A549 (cell line): Measurements from ENCODE around the gene GKN1. TPM values are rescaled to one million over a fixed set of nuclear protein-coding genes. Genes with fewer than 3 reads are reported as not detected.

ENCODE experiments used
- ATAC-seq, 2 experiments: fragments of 200-7000 bp in 1 of 2; fragments of >200 bp in 1 of 2; cut with Nextera tagmentation in 1 of 2; cut with Tn5 transposase in 1 of 2; 3 replicates each; pipeline versions ENCODE4 v1.8.0 to v1.9.1; 2018 to 2020; ENCODE audit warnings: mild to moderate bottlenecking in 1 of 2, moderate library complexity in 1 of 2
- CTCF ChIA-PET: fragments of 300-600 bp; sonication (Branson Sonifier 250); formaldehyde crosslinking; extraction: SDS; loops from one replicate; lab custom pipeline; 2021; ENCODE audit warnings: antibody characterized with exemption, inconsistent platforms; lab: Yijun Ruan, JAX
- POLR2A ChIA-PET: fragments of 350-600 bp; formaldehyde crosslinking; extraction: SDS; loops from one replicate; lab custom pipeline; 2021; ENCODE audit warnings: antibody characterized with exemption, inconsistent platforms; lab: Yijun Ruan, JAX
- DNase-seq, 2 experiments: peaks; one replicate each; pipeline versions ENCODE4 v3.0.0 to v3.0.0-alpha.2; 2011 to 2016; ENCODE audit warnings: low read depth in 1 of 2, low spot score in 1 of 2
- FAIRE-seq: peaks from 2 replicates; lab custom pipeline; 2011; peaks lifted over from hg19 to GRCh38; lab: Jason Lieb, UNC
- H3K27ac ChIP-seq, 2 experiments: fragments of >200 bp; sonication (Bioruptor Twin); formaldehyde crosslinking; 3 replicates each; pipeline ENCODE4 v1.5.1; 2016 to 2017
- H3K4me1 ChIP-seq: fragments of >200 bp; sonication (Bioruptor Twin); formaldehyde crosslinking; 3 replicates; pipeline ENCODE4 v1.6.1; 2016
- H3K4me2 ChIP-seq: fragments of >200 bp; sonication (Bioruptor Twin); formaldehyde crosslinking; 3 replicates; pipeline ENCODE4 v1.6.1; 2016
- H3K4me3 ChIP-seq: fragments of >200 bp; sonication (Bioruptor Twin); formaldehyde crosslinking; 3 replicates; pipeline ENCODE4 v1.5.1; 2016
- H3K9me3 ChIP-seq: fragments of >200 bp; sonication (Bioruptor Twin); formaldehyde crosslinking; 3 replicates; pipeline ENCODE4 v1.6.1; 2016
- ATOH8 ChIP-seq: fragments of 250-450 bp; sonication (Bioruptor Pico); IDR thresholded peaks from 2 replicates; pipeline ENCODE4 v1.5.0; 2020; ENCODE audit warnings: low read depth, mild to moderate bottlenecking, moderate library complexity
- BHLHE40 ChIP-seq: IDR thresholded peaks from 2 replicates; pipeline ENCODE4 v1.6.1; 2012; ENCODE audit warnings: low read depth, low read length, inconsistent platforms
- CBX2 ChIP-seq: fragments of 200-600 bp; sonication (generic); IDR thresholded peaks from 2 replicates; pipeline ENCODE4 v1.6.1; 2016; ENCODE audit warnings: low read depth, mild to moderate bottlenecking, borderline replicate concordance
- CBX8 ChIP-seq: fragments of 200-600 bp; sonication (generic); IDR thresholded peaks from 2 replicates; pipeline ENCODE4 v1.6.1; 2016
- CEBPB ChIP-seq, 2 experiments: fragments of >200 bp in 1 of 2; sonication (Bioruptor Twin) in 1 of 2; formaldehyde crosslinking in 1 of 2; IDR thresholded peaks; 2 replicates each; pipeline ENCODE4 v1.6.1; 2012 to 2016
- CHD2 ChIP-seq: fragments of 150-350 bp; IDR thresholded peaks from 2 replicates; pipeline ENCODE4 v1.6.1; 2014; ENCODE audit warnings: low read length; ENCODE audit not compliant: partially characterized antibody
- E2F6 ChIP-seq: IDR thresholded peaks from 2 replicates; pipeline ENCODE4 v1.6.1; 2012; ENCODE audit warnings: low read depth, borderline replicate concordance
- EHF ChIP-seq: fragments of 250-450 bp; sonication (Bioruptor Pico); IDR thresholded peaks from 2 replicates; pipeline ENCODE4 v1.5.0; 2020; ENCODE audit warnings: mild to moderate bottlenecking
- GATA3 ChIP-seq: IDR thresholded peaks from 2 replicates; pipeline ENCODE4 v1.6.1; 2012; ENCODE audit warnings: borderline replicate concordance
- HDAC2 ChIP-seq: fragments of 200-600 bp; sonication (generic); IDR thresholded peaks from 2 replicates; pipeline ENCODE4 v1.6.1; 2016
- HES2 ChIP-seq: fragments of >200 bp; sonication (Bioruptor Twin); formaldehyde crosslinking; IDR thresholded peaks from 2 replicates; pipeline ENCODE4 v1.6.1; 2016
- HOXA7 ChIP-seq: fragments of 250-450 bp; sonication (Bioruptor Pico); IDR thresholded peaks from 2 replicates; pipeline ENCODE4 v1.5.0; 2020; ENCODE audit warnings: mild to moderate bottlenecking, moderate library complexity
- JUN ChIP-seq, 2 experiments: fragments of >200 bp; sonication (Bioruptor Twin); formaldehyde crosslinking; IDR thresholded peaks; 2 replicates in 1 of 2; 3 replicates in 1 of 2; pipeline ENCODE4 v1.6.1; 2016 to 2017
- JUNB ChIP-seq: fragments of >200 bp; sonication (Bioruptor Twin); formaldehyde crosslinking; IDR thresholded peaks from 2 replicates; pipeline ENCODE4 v1.6.1; 2016
- KDM5A ChIP-seq: fragments of 200-600 bp; sonication (generic); IDR thresholded peaks from 2 replicates; pipeline ENCODE4 v1.6.1; 2016; ENCODE audit warnings: antibody characterized with exemption, mild to moderate bottlenecking
- MAFK ChIP-seq: fragments of 450-650 bp; IDR thresholded peaks from 2 replicates; pipeline ENCODE4 v1.6.1; 2014; ENCODE audit not compliant: partially characterized antibody
- MAZ ChIP-seq: fragments of 150-350 bp; IDR thresholded peaks from 2 replicates; pipeline ENCODE4 v1.6.1; 2014; ENCODE audit warnings: antibody characterized with exemption, low read depth, low read length, borderline replicate concordance
- MYC ChIP-seq: IDR thresholded peaks from 2 replicates; pipeline ENCODE4 v1.6.1; 2012; ENCODE audit warnings: mild to moderate bottlenecking, inconsistent platforms, low read length, improper control_type of control experiment, borderline replicate concordance
- NR3C1 ChIP-seq: fragments of >200 bp; sonication (Bioruptor Twin); formaldehyde crosslinking; IDR thresholded peaks from 3 replicates; pipeline ENCODE4 v1.6.1; 2017
- PHF8 ChIP-seq: fragments of 200-600 bp; sonication (generic); IDR thresholded peaks from 2 replicates; pipeline ENCODE4 v1.6.1; 2016; ENCODE audit warnings: low read depth, mild to moderate bottlenecking, antibody characterized with exemption, moderate library complexity, borderline replicate concordance
- POLR2A ChIP-seq: IDR thresholded peaks from 2 replicates; pipeline ENCODE4 v1.6.1; 2012; ENCODE audit warnings: mild to moderate bottlenecking, low read length
- POLR2AphosphoS2 ChIP-seq: conservative IDR thresholded peaks from 2 replicates; pipeline ENCODE4 v1.6.1; 2012; ENCODE audit warnings: low read length, improper control_type of control experiment, inconsistent platforms
- RCOR1 ChIP-seq: fragments of 150-350 bp; IDR thresholded peaks from 2 replicates; pipeline ENCODE4 v1.6.1; 2014; ENCODE audit warnings: antibody characterized with exemption, low read length, low read depth
- RFX5 ChIP-seq: fragments of 450-650 bp; IDR thresholded peaks from 2 replicates; pipeline ENCODE4 v1.7.1; 2014; ENCODE audit warnings: antibody characterized with exemption, mild to moderate bottlenecking, moderate library complexity
- RNF2 ChIP-seq: fragments of 200-600 bp; sonication (generic); IDR thresholded peaks from 2 replicates; pipeline ENCODE4 v1.6.1; 2016; ENCODE audit warnings: low read depth, mild to moderate bottlenecking, antibody characterized with exemption, moderate library complexity, borderline replicate concordance
- SREBF2 ChIP-seq: fragments of 450-650 bp; IDR thresholded peaks from 2 replicates; pipeline ENCODE4 v1.6.1; 2014; ENCODE audit warnings: mild to moderate bottlenecking, moderate library complexity
- TP53 ChIP-seq: fragments of 250-450 bp; sonication (Bioruptor Pico); IDR thresholded peaks from 2 replicates; pipeline ENCODE4 v1.5.0; 2021; ENCODE audit warnings: mild to moderate bottlenecking, moderate library complexity
- USF2 ChIP-seq: fragments of 450-650 bp; IDR thresholded peaks from 2 replicates; pipeline ENCODE4 v1.6.1; 2014; ENCODE audit warnings: antibody characterized with exemption
- ZC3H11A ChIP-seq: fragments of 450-650 bp; IDR thresholded peaks from 2 replicates; pipeline ENCODE4 v1.6.1; 2014; ENCODE audit warnings: antibody characterized with exemption, mild to moderate bottlenecking
- ZFP36 ChIP-seq: fragments of 450-650 bp; IDR thresholded peaks from 2 replicates; pipeline ENCODE4 v1.6.1; 2014; ENCODE audit warnings: borderline replicate concordance; ENCODE audit not compliant: partially characterized antibody
- WGBS: methylation state at CpG from one replicate; pipeline ENCODE4 v1.1.6; 2017; ENCODE audit errors: missing lambda C conversion rate; 5-methylcytosine and 5-hydroxymethylcytosine counted together
- polyA plus RNA-seq, 4 experiments: library from polyadenylated mRNA; depleted of rRNA in 3 of 4; stranded (reverse); fragments of >200 nt; fragmentation: RNase III in 1 of 4; extraction: RNeasy Plus Mini Kit Qiagen cat#74134 plus additional on column Dnase treatment in 1 of 4; gene quantifications; 2 replicates in 3 of 4; 3 replicates in 1 of 4; pipeline ENCODE4 v1.2.3, GENCODE V29; 2011 to 2017

Gene GKN1
- polyA plus RNA-seq, 2 of the 4 experiments (the other 2 are of a cell fraction) = 0.35 to 0.45 TPM

GRCh38 chr2:68987021-68987503, 12.6 kb downstream of the GKN1 start:
- 81% methylated on average over 5 of the region's 5 CpGs for WGBS
- Histone ChIP-seq H3K4me3 (no peak overlapping the region), H3K27ac (no peak overlapping the region), H3K9me3 (peaks cover 4% of the 10 kb centered on the region; the same call in 1 of the 3 replicates), H3K4me1 (no peaks in the 10 kb centered on the region), H3K4me2 (no peak overlapping the region)
- POLR2A ChIA-PET = no interaction called here
- ATAC-seq = peak in 1 of 2 experiments; percentile 40; a peak in 3 of 6 replicates
- no peak for TF ChIP-seq POLR2AphosphoS2
- TF ChIP-seq NR3C1 = no peak
- no peak for TF ChIP-seq JUN (IDR thresholded peaks at IDR 0.05)
- TF ChIP-seq KDM5A = no peak
- no peak for TF ChIP-seq CBX8
- no peak for TF ChIP-seq SREBF2
- no peak for TF ChIP-seq BHLHE40
- no peak for TF ChIP-seq ZFP36
- no peak for TF ChIP-seq MAZ
- no peak for TF ChIP-seq MYC
- TF ChIP-seq RFX5 = no peak
- TF ChIP-seq JUNB = no peak
- TF ChIP-seq HOXA7 (CRISPR knock-in tag) = no peak
- no peak for TF ChIP-seq CBX2
- no peak for TF ChIP-seq ZC3H11A
- CTCF ChIA-PET = interaction anchor here (2.7 kb wide), 1 partner anchor 13 kb away, joined by 8 read pairs; the partner anchor contains the start of gene GKN1
- no peak for FAIRE-seq
- no peak for DNase-seq

- ChIA-PET CTCF (interaction anchor here (0.6 to 2.7 kb wide), 8 partner anchors 9 to 272 kb away, joined by 3 to 10 read pairs (median 6); partner anchors contain the start of genes ANTXR1 and GKN1), POLR2A (no interaction called here)
- H3K27ac ChIP-seq = peak overlapping the region in 1 of 2 experiments; percentile 35; a peak in 1 of 6 replicates
Measured at GRCh38 chr2:68989035-68989434, 14.6 kb downstream of the GKN1 start.

GRCh38 chr2:68992341-68992740, 17.9 kb downstream of the GKN1 start:
- no peak overlapping the region for H3K27ac ChIP-seq
- no peak for DNase-seq
- no peak overlapping the region for H3K4me3 ChIP-seq
- no peaks in the 10 kb centered on the region for H3K9me3 ChIP-seq
- ChIA-PET CTCF (interaction anchor here (0.9 to 2.0 kb wide), 4 partner anchors 10 to 67 kb away, joined by 3 to 9 read pairs (median 5); partner anchors contain the start of gene ANTXR1), POLR2A (no interaction called here)
- peaks cover 19% of the 10 kb centered on the region for H3K4me1 ChIP-seq
- 82% methylated on average over 5 of the region's 5 CpGs for WGBS
- FAIRE-seq = no peak
- no peak; a peak in 1 of 6 replicates for ATAC-seq
- TF ChIP-seq HDAC2 = no peak
- TF ChIP-seq EHF (CRISPR knock-in tag) = no peak
- TF ChIP-seq PHF8 = no peak
- TF ChIP-seq ZFP36 = no peak
- no peak for TF ChIP-seq ATOH8 (CRISPR knock-in tag)
- TF ChIP-seq CHD2 = no peak
- no peak for TF ChIP-seq CEBPB (IDR thresholded peaks at IDR 0.05)
- no peak for TF ChIP-seq POLR2A
- TF ChIP-seq RNF2 = no peak
- TF ChIP-seq TP53 (CRISPR knock-in tag) = no peak
- TF ChIP-seq NR3C1 = no peak
- no peak for TF ChIP-seq HOXA7 (CRISPR knock-in tag)
- no peak for TF ChIP-seq HES2
- H3K4me2 ChIP-seq = no peak overlapping the region

More at GRCh38 chr2:68989035-68989434, 14.6 kb downstream of the GKN1 start:
- 61% methylated on average over 5 of the region's 5 CpGs for WGBS
- TF ChIP-seq ZFP36 (no peak), JUNB (no peak), RCOR1 (no peak), MAFK (no peak), KDM5A (no peak), USF2 (no peak), E2F6 (peak; percentile 46; the same call in 1 of the 2 replicates), GATA3 (no peak)
- H3K4me1 ChIP-seq = no peaks in the 10 kb centered on the region
- H3K4me3 ChIP-seq = no peak overlapping the region
- peaks cover 4% of the 10 kb centered on the region; the same call in 1 of the 3 replicates for H3K9me3 ChIP-seq
- ATAC-seq (no peak), DNase-seq (no peak), FAIRE-seq (no peak)
- H3K4me2 ChIP-seq = no peak overlapping the region
